Large intestine (tissue), 12 donors: ENCODE data around the gene RRP36. TPM values are rescaled to one million over a fixed set of nuclear protein-coding genes. Genes with fewer than 3 reads are reported as not detected.

Experiments
- DNase-seq, 2 donors: peaks; one replicate each; pipeline versions ENCODE4 v3.0.0 to v3.0.0-alpha.2; 2013
- H3K27ac ChIP-seq: one replicate; pipeline ENCODE4 v1.5.1; 2013; ENCODE audit warnings: low read length
- H3K27me3 ChIP-seq: 2 replicates; pipeline ENCODE4 v1.6.1; 2013; ENCODE audit warnings: low read length; ENCODE audit not compliant: control insufficient read depth, insufficient read depth
- H3K36me3 ChIP-seq: 2 replicates; pipeline ENCODE4 v1.6.1; 2013; ENCODE audit warnings: low read length; ENCODE audit not compliant: control insufficient read depth, insufficient read depth
- H3K4me1 ChIP-seq: one replicate; pipeline ENCODE4 v1.6.1; 2013; ENCODE audit warnings: low read length; ENCODE audit not compliant: control insufficient read depth, insufficient read depth
- H3K4me3 ChIP-seq: one replicate; pipeline ENCODE4 v1.5.1; 2013; ENCODE audit warnings: low read length
- H3K9me3 ChIP-seq: one replicate; pipeline ENCODE4 v1.6.1; 2013; ENCODE audit warnings: mild to moderate bottlenecking, low read depth, low read length, moderate library complexity; ENCODE audit not compliant: control insufficient read depth
- WGBS: methylation state at CpG from one replicate; pipeline ENCODE4 v1.1.5; 2013; ENCODE audit warnings: low lambda C conversion rate; ENCODE audit not compliant: insufficient coverage; 5-methylcytosine and 5-hydroxymethylcytosine counted together
- long read RNA-seq, 11 donors: transcript quantifications; one replicate each; lab custom pipeline, GENCODE V29; 2026
- polyA plus RNA-seq: library from polyadenylated mRNA; unstranded; fragments of 120-200 nt; gene quantifications from one replicate; pipeline ENCODE4 v1.2.1, GENCODE V29; 2013

RRP36 gene, protein sequence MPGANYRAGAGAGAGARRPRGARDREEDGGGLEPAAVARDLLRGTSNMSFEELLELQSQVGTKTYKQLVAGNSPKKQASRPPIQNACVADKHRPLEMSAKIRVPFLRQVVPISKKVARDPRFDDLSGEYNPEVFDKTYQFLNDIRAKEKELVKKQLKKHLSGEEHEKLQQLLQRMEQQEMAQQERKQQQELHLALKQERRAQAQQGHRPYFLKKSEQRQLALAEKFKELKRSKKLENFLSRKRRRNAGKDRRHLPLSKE
- polyA plus RNA-seq = 52.1 TPM
- long read RNA-seq, donor 1, transcript RRP36-201 (7 exons, 1,159 nt) = major isoform, 6 of 9 reads
- long read RNA-seq, donor 1, partial matches to known transcripts = 0 of 9 reads
- long read RNA-seq, donor 1, other reads (novel, unspliced or antisense) = 0 of 9 reads
- long read RNA-seq, donor 2, transcript RRP36-203 (1 exons, 1,005 nt) = minor isoform, 10 of 33 reads
- long read RNA-seq, donor 2, transcript RRP36-201 (7 exons, 1,159 nt) = major isoform, 15 of 33 reads
- long read RNA-seq, donor 2, partial matches to known transcripts = 8 of 33 reads
- long read RNA-seq, donor 2, other reads (novel, unspliced or antisense) = 0 of 33 reads
- long read RNA-seq, donor 3, transcript RRP36-203 (1 exons, 1,005 nt) = minor isoform, 8 of 57 reads
- long read RNA-seq, donor 3, transcript RRP36-201 (7 exons, 1,159 nt) = major isoform, 17 of 57 reads
- long read RNA-seq, donor 3, partial matches to known transcripts = 17 of 57 reads
- long read RNA-seq, donor 3, other reads (novel, unspliced or antisense) = 15 of 57 reads
- long read RNA-seq, donor 4, partial matches to known transcripts = 0 of 2 reads
- long read RNA-seq, donor 4, other reads (novel, unspliced or antisense) = 0 of 2 reads
- long read RNA-seq, donor 5, transcript RRP36-203 (1 exons, 1,005 nt) = major isoform, 8 of 14 reads
- long read RNA-seq, donor 5, transcript RRP36-201 (7 exons, 1,159 nt) = minor isoform, 6 of 14 reads
- long read RNA-seq, donor 5, partial matches to known transcripts = 0 of 14 reads
- long read RNA-seq, donor 5, other reads (novel, unspliced or antisense) = 0 of 14 reads
- long read RNA-seq, donor 6, transcript RRP36-201 (7 exons, 1,159 nt) = major isoform, 6 of 48 reads
- long read RNA-seq, donor 6, partial matches to known transcripts = 38 of 48 reads
- long read RNA-seq, donor 6, other reads (novel, unspliced or antisense) = 0 of 48 reads
- long read RNA-seq, donor 7, transcript RRP36-203 (1 exons, 1,005 nt) = major isoform, 10 of 13 reads
- long read RNA-seq, donor 7, partial matches to known transcripts = 0 of 13 reads
- long read RNA-seq, donor 7, other reads (novel, unspliced or antisense) = 0 of 13 reads
- long read RNA-seq, donor 8, transcript RRP36-203 (1 exons, 1,005 nt) = minor isoform, 10 of 26 reads
- long read RNA-seq, donor 8, transcript RRP36-201 (7 exons, 1,159 nt) = major isoform, 16 of 26 reads
- long read RNA-seq, donor 8, partial matches to known transcripts = 0 of 26 reads
- long read RNA-seq, donor 8, other reads (novel, unspliced or antisense) = 0 of 26 reads
- long read RNA-seq, donor 9, transcript RRP36-203 (1 exons, 1,005 nt) = minor isoform, 6 of 14 reads
- long read RNA-seq, donor 9, transcript RRP36-201 (7 exons, 1,159 nt) = major isoform, 8 of 14 reads
- long read RNA-seq, donor 9, partial matches to known transcripts = 0 of 14 reads
- long read RNA-seq, donor 9, other reads (novel, unspliced or antisense) = 0 of 14 reads
- long read RNA-seq, donor 10, transcript RRP36-201 (7 exons, 1,159 nt) = minor isoform, 10 of 23 reads
- long read RNA-seq, donor 10, transcript RRP36-203 (1 exons, 1,005 nt) = major isoform, 13 of 23 reads
- long read RNA-seq, donor 10, partial matches to known transcripts = 0 of 23 reads
- long read RNA-seq, donor 10, other reads (novel, unspliced or antisense) = 0 of 23 reads
- long read RNA-seq, donor 11, transcript RRP36-201 (7 exons, 1,159 nt) = major isoform, 8 of 15 reads
- long read RNA-seq, donor 11, transcript RRP36-203 (1 exons, 1,005 nt) = minor isoform, 7 of 15 reads
- long read RNA-seq, donor 11, partial matches to known transcripts = 0 of 15 reads
- long read RNA-seq, donor 11, other reads (novel, unspliced or antisense) = 0 of 15 reads

DNA sequence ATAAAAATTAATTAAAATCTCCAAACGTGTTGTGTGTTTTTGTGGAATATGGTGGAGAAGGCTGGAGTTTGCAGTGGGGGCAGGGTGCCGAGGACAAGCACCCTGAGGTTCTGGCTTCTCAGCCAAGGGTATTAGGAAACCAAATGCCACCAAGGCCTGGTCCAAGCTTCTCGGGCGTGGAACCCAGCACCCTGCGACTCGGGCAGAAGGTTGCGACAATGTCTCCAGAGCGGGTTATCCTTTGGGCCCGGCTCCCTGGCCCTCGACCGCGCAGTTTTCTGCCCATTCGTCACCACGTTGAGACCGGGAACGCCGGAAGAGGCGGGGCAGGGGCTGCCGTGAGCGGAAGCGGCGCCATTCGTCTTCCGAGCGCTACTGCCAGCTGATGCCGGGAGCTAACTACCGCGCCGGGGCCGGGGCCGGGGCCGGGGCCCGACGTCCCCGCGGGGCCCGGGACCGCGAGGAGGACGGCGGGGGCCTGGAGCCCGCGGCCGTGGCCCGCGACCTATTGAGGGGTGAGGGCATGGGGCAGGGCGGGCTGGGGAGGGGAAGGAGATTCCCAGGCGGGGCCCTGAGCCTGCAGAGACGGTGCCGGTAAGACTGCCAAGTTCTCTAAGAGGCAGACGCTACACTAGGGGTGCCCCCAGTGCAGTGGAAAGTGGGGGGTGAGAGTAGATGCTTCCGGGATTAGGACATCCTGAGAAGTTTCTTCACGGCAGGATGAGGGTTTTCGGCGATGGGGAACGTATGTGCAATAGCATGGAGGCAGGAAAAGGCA, at the start of gene RRP36:
Gene RRP36 (plus strand): TSS at position 354 of the 778 bp plus-strand sequence. CDS start 32 bp downstream, at position 386.
- Histone ChIP-seq H3K27me3 (no peaks in the 10 kb centered on the region), H3K9me3 (no peaks in the 10 kb centered on the region), H3K36me3 (peaks cover 54% of the 10 kb centered on the region), H3K4me3 (peak within 1 kb of the TSS; percentile 77), H3K4me1 (peaks cover 11% of the 10 kb centered on the region), H3K27ac (peak within 1 kb of the TSS; percentile 60)
- no CpG with 5 or more reads among the region's 56 CpGs for WGBS
- DNase-seq = peak; percentile 44 to 83

- Histone ChIP-seq H3K27me3 (no peaks in the 10 kb centered on the region), H3K4me1 (no peaks in the 10 kb centered on the region), H3K4me3 (no peak overlapping the region), H3K27ac (no peak overlapping the region), H3K9me3 (no peaks in the 10 kb centered on the region), H3K36me3 (peaks cover 47% of the 10 kb centered on the region)
- no peak for DNase-seq
- no CpG with 5 or more reads among the region's 3 CpGs for WGBS
Measured at GRCh38 chr6:42971746-42972327, 49.6 kb upstream of the RRP36 start.

- H3K4me3 ChIP-seq = no peak overlapping the region
- peaks cover 32% of the 10 kb centered on the region for H3K36me3 ChIP-seq
- H3K9me3 ChIP-seq = no peaks in the 10 kb centered on the region
- H3K4me1 ChIP-seq = peaks cover 6% of the 10 kb centered on the region
- no peaks in the 10 kb centered on the region for H3K27me3 ChIP-seq
- no peak overlapping the region for H3K27ac ChIP-seq
- DNase-seq = no peak
- no CpG with 5 or more reads among the region's 3 CpGs for WGBS
Measured at GRCh38 chr6:42973926-42974325, 47.5 kb upstream of the RRP36 start.

DNA sequence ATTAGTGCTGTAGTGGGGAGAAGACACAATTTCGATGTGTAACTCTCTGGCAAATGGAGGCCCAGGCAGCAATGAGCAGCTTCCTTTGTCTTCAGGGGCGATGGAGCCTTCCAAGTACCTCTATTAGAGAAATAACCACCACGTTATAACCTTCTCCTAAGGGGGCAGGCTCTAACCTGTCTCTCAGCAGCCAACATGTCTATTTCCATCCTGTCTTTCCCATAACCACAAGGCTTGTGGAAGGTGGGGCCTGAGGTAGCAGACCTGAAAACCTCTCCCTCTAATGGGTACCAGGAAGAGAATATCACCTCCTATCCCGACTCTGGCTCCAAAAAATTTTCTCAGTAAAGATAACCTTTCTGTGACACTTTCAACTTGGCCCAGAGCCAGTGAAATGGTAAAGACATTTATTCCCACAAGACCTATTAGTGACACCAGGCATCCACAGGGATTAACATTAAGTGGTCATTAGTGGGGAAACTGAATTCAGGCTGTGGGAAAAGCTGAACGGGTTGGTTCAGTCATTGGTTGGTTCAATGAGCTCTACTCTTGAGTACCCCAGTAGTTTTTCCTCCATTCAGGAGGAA, 46.4 kb upstream of the RRP36 start:
- peaks cover 21% of the 10 kb centered on the region for H3K36me3 ChIP-seq
- peaks cover 14% of the 10 kb centered on the region for H3K4me1 ChIP-seq
- no peaks in the 10 kb centered on the region for H3K9me3 ChIP-seq
- WGBS = no CpG with 5 or more reads among the region's 5 CpGs
- no peak overlapping the region for H3K27ac ChIP-seq
- H3K4me3 ChIP-seq = no peak overlapping the region
- DNase-seq = no peak
- H3K27me3 ChIP-seq = no peaks in the 10 kb centered on the region

DNA sequence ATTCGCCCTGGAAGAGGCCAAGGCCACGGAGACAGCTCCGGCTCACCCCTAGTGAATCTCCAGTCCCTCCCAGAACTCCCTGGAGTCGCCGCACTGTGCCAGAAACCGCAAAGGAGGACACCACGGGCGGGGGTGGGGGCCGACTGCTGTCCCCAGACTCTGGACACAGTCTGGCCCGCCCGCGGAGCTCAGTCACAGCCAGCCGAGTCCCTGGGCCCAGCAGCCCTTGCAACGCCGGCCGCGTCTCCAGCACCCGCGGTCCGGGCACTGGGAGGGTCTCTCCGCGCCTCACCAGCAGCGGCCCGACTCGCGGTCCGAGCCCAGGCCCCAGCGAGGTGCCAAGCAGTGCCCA, 43.0 kb upstream of the RRP36 start:
- H3K4me3 ChIP-seq = peak overlapping the region; percentile 84
- peak in 1 of 2 donors; percentile 55 for DNase-seq
- no CpG with 5 or more reads among the region's 28 CpGs for WGBS

DNA sequence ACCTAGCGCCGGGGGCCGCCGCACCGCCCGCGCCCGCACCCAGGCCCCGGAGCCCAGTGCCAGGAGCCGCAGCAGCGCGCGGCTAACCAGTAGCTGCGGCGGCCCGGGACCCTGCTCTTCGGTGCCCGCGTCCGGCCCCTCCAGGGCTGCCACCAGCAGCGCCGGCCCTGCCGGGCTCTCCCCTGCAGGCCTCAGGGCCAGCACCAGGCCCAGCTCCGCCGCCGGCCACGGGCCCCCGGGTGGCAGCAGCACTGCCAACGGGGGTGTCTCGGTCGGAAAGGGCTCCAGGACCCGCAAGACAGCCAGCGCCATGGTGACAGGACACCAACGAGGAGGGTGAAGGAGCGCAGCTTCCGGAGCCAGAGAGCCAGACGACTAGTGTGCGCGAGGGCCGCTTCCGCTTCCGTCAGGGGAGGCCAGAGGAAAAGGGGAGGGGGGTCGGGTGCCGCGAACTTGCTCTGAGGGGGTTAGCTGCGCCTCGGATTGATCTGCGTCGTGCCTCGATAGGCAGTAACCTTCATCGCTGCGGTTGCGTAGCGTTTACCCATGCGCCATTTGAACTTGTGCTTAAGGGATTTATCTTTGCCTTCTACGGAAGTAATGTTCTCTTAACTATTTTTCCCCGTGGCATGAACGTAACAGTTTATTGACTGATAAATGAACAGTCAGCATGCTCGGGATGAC, 42.4 kb upstream of the RRP36 start, which contains the start of gene PEX6:
Gene PEX6 (minus strand): TSS at position 343 of the 684 bp plus-strand sequence. CDS start 31 bp downstream, at position 312.
- Histone ChIP-seq H3K4me1 (peaks cover 19% of the 10 kb centered on the region), H3K27me3 (no peaks in the 10 kb centered on the region), H3K9me3 (no peaks in the 10 kb centered on the region), H3K4me3 (peak within 1 kb of the TSS; percentile 84), H3K36me3 (peaks cover 8% of the 10 kb centered on the region), H3K27ac (peak within 1 kb of the TSS; percentile 89)
- 0% methylated on average over 9 of the region's 59 CpGs for WGBS
- DNase-seq = peak; percentile 72 to 91

More for the DNA sequence above, 43.0 kb upstream of the RRP36 start:
- Histone ChIP-seq H3K9me3 (no peaks in the 10 kb centered on the region), H3K4me1 (peaks cover 15% of the 10 kb centered on the region), H3K27ac (peak overlapping the region; percentile 89), H3K27me3 (no peaks in the 10 kb centered on the region), H3K36me3 (peaks cover 12% of the 10 kb centered on the region)

DNA sequence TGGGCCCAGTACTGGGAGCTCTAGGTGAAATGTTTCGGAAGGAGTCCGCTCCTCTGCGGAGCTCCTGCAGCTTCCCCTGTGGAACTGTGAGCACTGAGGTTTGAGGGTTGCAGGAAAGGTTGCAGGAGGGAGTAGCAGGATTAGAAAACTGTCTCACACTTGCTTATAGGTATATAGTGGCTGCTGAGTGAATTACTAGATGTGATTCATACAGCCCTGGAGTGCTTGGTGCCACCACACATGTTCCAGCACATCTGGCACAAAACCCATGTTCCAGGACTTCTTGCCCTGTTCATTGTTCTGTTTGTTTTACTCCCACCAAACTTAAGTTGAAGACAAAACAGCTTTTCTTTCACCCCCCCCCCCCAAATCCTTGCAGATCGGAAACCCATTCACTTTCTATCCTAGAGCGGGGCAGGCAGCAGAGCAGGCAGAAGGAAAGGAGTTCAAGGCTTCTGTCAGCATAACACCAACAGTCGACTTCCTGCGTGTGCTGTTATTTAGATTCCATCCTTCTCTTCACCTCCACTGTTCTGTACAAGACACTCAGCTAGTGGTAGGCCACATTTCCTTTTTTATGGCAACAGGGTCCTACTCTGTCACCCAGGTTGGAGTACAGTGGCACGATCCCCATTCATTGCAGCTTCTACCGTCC, 41.8 kb upstream of the RRP36 start:
- H3K9me3 ChIP-seq = no peaks in the 10 kb centered on the region
- H3K27me3 ChIP-seq = no peaks in the 10 kb centered on the region
- H3K4me3 ChIP-seq = peak overlapping the region; percentile 84
- peaks cover 7% of the 10 kb centered on the region for H3K36me3 ChIP-seq
- peaks cover 20% of the 10 kb centered on the region for H3K4me1 ChIP-seq
- WGBS = no CpG with 5 or more reads among the region's 9 CpGs
- no peak for DNase-seq
- H3K27ac ChIP-seq = peak overlapping the region; percentile 89
